ENCODE results near the gene THG1L. TPM values are rescaled to one million over a fixed set of nuclear protein-coding genes. Genes with fewer than 3 reads are reported as not detected.
A peak's percentile ranks its signal among the peaks of the same experiment; 100 is the strongest.

THG1L gene
- polyA plus RNA-seq, 5 donors, result 27.4 to 32.5 (median 28.8) TPM

- no peak for DNase-seq
These were observed 18.2 kb downstream of the THG1L start for GRCh38 chr5:157749462-157749799.

GRCh38 chr5:157750320-157750719, 19.1 kb downstream of the THG1L start:
- no peak for DNase-seq

- no peak for DNase-seq
These were observed 24.9 kb downstream of the THG1L start for GRCh38 chr5:157756122-157756521.

GRCh38 chr5:157758706-157759105, 27.5 kb downstream of the THG1L start:
- no peak for DNase-seq

- peak; percentile 19 to 26 for DNase-seq
These were observed 30.7 kb downstream of the THG1L start for GRCh38 chr5:157761690-157762621.

- no peak for DNase-seq
These were observed 33.3 kb downstream of the THG1L start for GRCh38 chr5:157764531-157764930.

- no peak for DNase-seq
These were observed 35.2 kb downstream of the THG1L start for GRCh38 chr5:157766442-157766841.

GRCh38 chr5:157766902-157767301, 35.7 kb downstream of the THG1L start:
- DNase-seq, result no peak

GRCh38 chr5:157767689-157768088, 36.5 kb downstream of the THG1L start:
- no peak for DNase-seq

GRCh38 chr5:157770665-157771064, 39.4 kb downstream of the THG1L start:
- DNase-seq, result no peak

GRCh38 chr5:157772127-157772526, 40.9 kb downstream of the THG1L start:
- DNase-seq, result no peak

- no peak for DNase-seq
These were observed 47.0 kb downstream of the THG1L start for GRCh38 chr5:157778121-157778805.

- DNase-seq, result no peak
These were observed 48.0 kb downstream of the THG1L start for GRCh38 chr5:157779221-157779620.

GRCh38 chr5:157785801-157786200, 54.6 kb downstream of the THG1L start:
- DNase-seq, result no peak

Other genes with a start within 250 kb of the THG1L start
- 10 to 100 TPM; 14.2 to 22.2 (median 16.0) TPM for gene ADAM19, start 155.6 kb upstream of the THG1L start, polyA plus RNA-seq (ENCODE audit: insufficient read depth in 1 of 5, insufficient read length in 5 of 5, low replicate concordance in 1 of 5)
- under 1 TPM; 0.14 to 0.46 (median 0.23) TPM for gene SOX30, start 79.0 kb upstream of the THG1L start, polyA plus RNA-seq (ENCODE audit: insufficient read depth in 1 of 5, insufficient read length in 5 of 5, low replicate concordance in 1 of 5)
- gene C5orf52, start 59.9 kb upstream of the THG1L start, polyA plus RNA-seq (ENCODE audit: insufficient read depth in 1 of 5, insufficient read length in 5 of 5, low replicate concordance in 1 of 5), result not detected
- gene LSM11, start 12.3 kb downstream of the THG1L start, polyA plus RNA-seq (ENCODE audit: insufficient read depth in 1 of 5, insufficient read length in 5 of 5, low replicate concordance in 1 of 5), result 1 to 10 TPM; 5.7 to 7.7 (median 7.5) TPM
- gene CLINT1, start 127.7 kb downstream of the THG1L start, polyA plus RNA-seq (ENCODE audit: insufficient read depth in 1 of 5, insufficient read length in 5 of 5, low replicate concordance in 1 of 5), result 100 to 1,000 TPM in 4 of 5 donors, 10 to 100 TPM in 1; 84.7 to 118 (median 113) TPM

Measured in right lung (tissue), 5 donors.